Adipocyte (in vitro differentiated cells): ENCODE measurements around the gene SLC24A3.

Experiments
- DNase-seq: peaks from one replicate; pipeline ENCODE4 v3.0.0-alpha.2; 2015; ENCODE audit warnings: low read depth
- H3K27me3 ChIP-seq: replicated peaks from 2 replicates; pipeline ENCODE4 v1.7.0; 2013; ENCODE audit warnings: mild to moderate bottlenecking, low read length, moderate library complexity; ENCODE audit not compliant: control insufficient read depth, insufficient read depth
- H3K36me3 ChIP-seq: 2 replicates; pipeline ENCODE4 v1.7.0; 2013; ENCODE audit warnings: low read length, mild to moderate bottlenecking, moderate library complexity; ENCODE audit not compliant: control insufficient read depth, insufficient read depth, severe bottlenecking
- H3K4me1 ChIP-seq: 2 replicates; pipeline ENCODE4 v1.7.0; 2013; ENCODE audit warnings: mild to moderate bottlenecking, low read length, moderate library complexity; ENCODE audit not compliant: control insufficient read depth, insufficient read depth
- H3K4me3 ChIP-seq: 2 replicates; pipeline ENCODE4 v1.7.0; 2013; ENCODE audit warnings: mild to moderate bottlenecking, low read length, moderate library complexity
- H3K9ac ChIP-seq: 2 replicates; pipeline ENCODE4 v1.7.0; 2013; ENCODE audit warnings: mild to moderate bottlenecking, low read length, moderate library complexity
- H3K9me3 ChIP-seq: 2 replicates; pipeline ENCODE4 v1.7.0; 2013; ENCODE audit warnings: mild to moderate bottlenecking, low read length, moderate library complexity; ENCODE audit not compliant: control insufficient read depth

Gene SLC24A3

DNA sequence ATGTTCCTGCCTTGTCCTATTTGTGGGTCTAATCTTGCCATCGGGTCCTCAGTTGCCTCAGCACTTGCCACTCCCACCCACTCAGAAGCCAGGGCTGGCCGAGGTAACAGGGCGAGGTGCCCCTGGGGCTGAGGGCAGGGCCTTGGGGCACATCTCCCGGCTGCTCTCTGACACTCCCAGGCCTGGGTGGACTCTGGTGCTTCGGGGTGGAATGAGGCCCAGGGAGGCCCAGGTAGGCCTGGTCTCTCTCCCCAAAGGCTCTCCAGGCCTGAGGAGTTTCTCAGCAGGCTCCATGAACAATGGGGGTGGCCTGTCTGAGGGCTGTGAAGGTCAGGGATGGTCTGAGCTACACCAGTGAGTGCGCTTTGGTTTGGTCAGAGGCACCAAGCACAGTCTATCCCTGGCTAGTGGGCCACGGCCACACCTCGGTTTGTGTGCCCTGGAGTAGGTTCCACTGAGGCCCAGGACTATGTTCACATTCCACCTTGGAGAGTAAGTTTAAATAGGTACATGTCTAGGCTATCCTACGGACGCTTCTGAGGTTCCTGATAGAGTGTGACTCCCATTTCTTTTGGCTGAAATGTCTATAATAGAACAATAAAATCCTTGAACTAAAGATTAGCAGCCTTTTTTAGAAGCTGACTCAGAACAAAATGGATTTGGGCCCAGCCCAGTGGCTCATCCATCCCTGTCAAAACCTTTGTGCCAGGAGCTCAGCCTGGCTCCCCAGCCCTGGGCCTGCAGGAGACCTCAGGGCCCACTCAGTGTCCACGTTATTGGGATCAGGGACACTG lies 78.8 kb downstream of the SLC24A3 start:
- DNase-seq = no peak
- Histone ChIP-seq H3K4me3 (no peak overlapping the region), H3K9ac (no peak overlapping the region), H3K9me3 (no peaks in the 10 kb centered on the region), H3K4me1 (no peaks in the 10 kb centered on the region), H3K27me3 (no peaks in the 10 kb centered on the region), H3K36me3 (no peaks in the 10 kb centered on the region)

DNA sequence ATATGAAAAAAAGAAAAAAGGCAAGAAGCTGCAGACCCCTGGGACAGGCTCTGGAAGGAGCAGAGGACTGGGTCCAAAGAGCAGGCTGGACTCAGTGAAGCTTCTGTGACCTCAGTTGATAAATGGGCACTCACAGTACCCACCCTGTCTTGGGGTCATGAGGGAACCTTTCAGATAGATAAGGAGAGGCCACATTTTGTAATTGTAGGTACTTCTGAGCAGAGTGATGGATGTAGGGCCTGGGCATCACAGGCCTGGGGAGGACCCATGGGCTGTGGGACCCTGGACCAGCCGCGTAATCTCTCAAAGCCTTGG lies 79.3 kb downstream of the SLC24A3 start:
- H3K9ac ChIP-seq = no peak overlapping the region
- H3K36me3 ChIP-seq = no peaks in the 10 kb centered on the region
- DNase-seq = no peak
- H3K9me3 ChIP-seq = no peaks in the 10 kb centered on the region
- no peaks in the 10 kb centered on the region for H3K4me1 ChIP-seq
- no peaks in the 10 kb centered on the region for H3K27me3 ChIP-seq
- no peak overlapping the region for H3K4me3 ChIP-seq

DNA sequence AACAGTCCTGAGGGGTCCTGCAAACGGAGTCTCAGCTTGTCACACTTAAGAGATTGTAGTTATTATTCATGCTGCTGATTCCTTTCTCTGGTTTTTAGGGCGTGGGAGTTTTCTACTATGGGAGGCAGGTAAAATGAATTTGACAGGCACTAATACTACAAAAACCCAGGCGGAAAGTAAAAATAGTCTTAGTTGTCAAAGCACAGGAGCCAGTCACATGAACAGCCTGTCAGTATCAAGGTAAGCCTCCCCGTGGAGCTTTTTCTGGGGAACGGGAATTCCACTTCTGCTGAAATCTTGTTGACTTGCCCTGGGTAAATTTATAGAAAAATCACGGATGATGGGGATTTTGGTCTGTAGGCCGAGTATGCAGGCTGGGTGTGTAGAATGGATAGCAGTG lies 79.8 kb downstream of the SLC24A3 start:
- no peak for DNase-seq

DNA sequence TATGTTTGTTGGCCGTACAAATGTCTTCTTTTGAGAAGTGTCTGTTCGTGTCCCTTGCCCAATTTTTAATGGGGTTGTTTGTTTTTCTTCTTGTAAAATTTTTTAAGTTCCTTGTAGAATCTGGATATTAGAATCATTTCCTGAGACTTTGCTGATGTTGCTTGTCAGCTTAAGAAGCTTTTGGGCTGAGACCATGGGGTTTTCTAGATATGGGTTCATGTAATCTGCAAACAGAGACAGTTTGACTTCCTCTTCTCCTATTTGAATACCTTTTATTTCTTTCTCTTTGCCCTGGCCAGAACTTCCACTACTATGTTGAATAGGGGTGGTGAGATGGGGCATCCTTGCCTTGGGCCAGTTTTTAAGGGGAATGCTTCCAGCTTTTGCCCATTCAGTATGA lies 82.6 kb downstream of the SLC24A3 start:
- H3K36me3 ChIP-seq = no peaks in the 10 kb centered on the region
- no peak overlapping the region for H3K4me3 ChIP-seq
- no peak overlapping the region for H3K9ac ChIP-seq
- H3K27me3 ChIP-seq = peaks cover 8% of the 10 kb centered on the region
- no peak for DNase-seq
- H3K4me1 ChIP-seq = no peaks in the 10 kb centered on the region
- H3K9me3 ChIP-seq = peaks cover under 1% of the 10 kb centered on the region

More for the DNA sequence above, 79.8 kb downstream of the SLC24A3 start:
- Histone ChIP-seq H3K27me3 (no peaks in the 10 kb centered on the region), H3K9ac (no peak overlapping the region), H3K9me3 (no peaks in the 10 kb centered on the region), H3K36me3 (no peaks in the 10 kb centered on the region), H3K4me1 (no peaks in the 10 kb centered on the region), H3K4me3 (no peak overlapping the region)

DNA sequence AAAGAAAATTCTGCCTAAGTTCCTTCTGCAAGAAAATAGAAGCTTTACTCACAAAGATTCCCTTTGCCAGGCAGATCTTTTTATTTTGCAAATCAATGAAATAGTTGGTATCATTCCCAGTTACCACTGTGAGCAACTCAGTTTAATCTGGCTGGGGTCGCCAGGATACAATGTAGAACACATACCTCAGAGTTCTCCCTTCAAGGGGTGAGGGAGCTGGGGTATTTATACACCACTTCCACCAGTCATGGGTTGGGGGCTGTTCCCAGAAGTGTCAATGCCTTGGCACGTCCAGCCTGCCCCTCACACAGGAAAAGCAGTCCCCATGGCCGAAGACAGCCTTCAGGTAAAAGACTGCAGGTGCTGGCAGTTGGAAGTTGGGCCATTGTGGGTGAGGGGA lies 86.2 kb downstream of the SLC24A3 start:
- Histone ChIP-seq H3K9me3 (peaks cover 4% of the 10 kb centered on the region), H3K9ac (no peak overlapping the region), H3K4me1 (no peaks in the 10 kb centered on the region), H3K27me3 (peaks cover 8% of the 10 kb centered on the region), H3K4me3 (no peak overlapping the region), H3K36me3 (no peaks in the 10 kb centered on the region)
- no peak for DNase-seq

DNA sequence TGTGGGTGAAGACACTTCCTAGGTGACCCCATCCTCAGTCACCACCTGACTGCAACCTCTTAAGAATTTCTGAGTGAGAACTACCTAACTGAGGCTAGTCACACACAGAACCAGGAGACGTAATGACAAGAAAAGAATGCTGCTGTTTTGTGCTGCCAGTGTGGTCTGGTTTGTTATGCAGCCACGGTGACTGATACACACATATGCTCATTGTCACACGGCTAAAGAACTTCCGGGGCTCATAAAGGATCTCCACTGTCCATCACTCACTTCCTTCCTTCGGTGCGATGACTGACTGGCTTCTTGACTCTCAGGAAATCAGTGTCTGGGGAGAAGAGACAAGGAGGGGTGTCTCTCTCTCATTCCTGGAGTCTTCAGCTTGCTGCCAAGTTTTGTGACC lies 88.0 kb downstream of the SLC24A3 start:
- no peak overlapping the region for H3K4me3 ChIP-seq
- H3K4me1 ChIP-seq = no peaks in the 10 kb centered on the region
- no peaks in the 10 kb centered on the region for H3K36me3 ChIP-seq
- H3K27me3 ChIP-seq = peaks cover 8% of the 10 kb centered on the region
- no peak for DNase-seq
- H3K9ac ChIP-seq = no peak overlapping the region
- peaks cover 4% of the 10 kb centered on the region for H3K9me3 ChIP-seq

DNA sequence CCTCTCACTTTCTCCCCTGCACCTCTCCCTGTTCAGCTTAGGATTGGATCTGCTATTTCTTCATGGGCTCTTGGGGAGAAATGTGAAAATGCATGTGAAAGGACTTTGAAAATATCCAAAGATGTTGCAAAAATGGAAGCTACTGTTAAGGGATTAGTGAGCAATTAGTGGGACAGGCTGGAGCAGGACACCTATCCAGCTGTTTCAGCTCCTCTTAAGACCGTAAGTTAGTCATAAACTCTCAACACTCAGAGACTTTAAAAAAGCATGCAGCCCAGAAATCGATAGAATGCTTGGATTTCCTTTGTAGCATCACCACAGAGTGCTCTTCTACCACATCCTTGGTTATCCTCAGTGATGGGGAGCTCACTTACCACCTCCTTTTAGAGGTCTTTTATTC lies 88.7 kb downstream of the SLC24A3 start:
- no peak overlapping the region for H3K9ac ChIP-seq
- DNase-seq = no peak
- no peaks in the 10 kb centered on the region for H3K4me1 ChIP-seq
- H3K4me3 ChIP-seq = no peak overlapping the region
- no peaks in the 10 kb centered on the region for H3K36me3 ChIP-seq
- H3K27me3 ChIP-seq = peaks cover 8% of the 10 kb centered on the region
- peaks cover 4% of the 10 kb centered on the region for H3K9me3 ChIP-seq

DNA sequence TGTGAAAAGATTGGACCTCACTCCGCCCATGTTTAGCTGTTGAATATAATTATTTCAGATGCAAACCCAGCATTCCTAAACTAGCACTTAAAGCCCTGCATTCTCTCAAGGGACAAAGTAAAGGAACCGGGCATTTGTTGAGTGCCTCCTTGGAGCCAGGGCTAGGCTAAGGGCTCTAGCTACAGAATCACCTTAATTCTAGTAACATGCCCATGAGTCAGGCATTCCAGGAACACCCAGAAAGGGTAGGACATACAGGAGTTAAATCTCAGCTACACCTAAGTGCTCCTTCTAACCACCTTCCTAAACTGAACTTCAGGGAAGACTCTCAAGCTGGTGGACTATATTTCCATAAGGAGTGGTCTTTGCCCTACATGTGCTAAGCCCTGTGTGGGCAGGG lies 89.4 kb downstream of the SLC24A3 start:
- no peak overlapping the region for H3K4me3 ChIP-seq
- no peaks in the 10 kb centered on the region for H3K36me3 ChIP-seq
- H3K27me3 ChIP-seq = peaks cover 8% of the 10 kb centered on the region
- no peak overlapping the region for H3K9ac ChIP-seq
- H3K4me1 ChIP-seq = no peaks in the 10 kb centered on the region
- H3K9me3 ChIP-seq = peaks cover 4% of the 10 kb centered on the region
- DNase-seq = no peak

DNA sequence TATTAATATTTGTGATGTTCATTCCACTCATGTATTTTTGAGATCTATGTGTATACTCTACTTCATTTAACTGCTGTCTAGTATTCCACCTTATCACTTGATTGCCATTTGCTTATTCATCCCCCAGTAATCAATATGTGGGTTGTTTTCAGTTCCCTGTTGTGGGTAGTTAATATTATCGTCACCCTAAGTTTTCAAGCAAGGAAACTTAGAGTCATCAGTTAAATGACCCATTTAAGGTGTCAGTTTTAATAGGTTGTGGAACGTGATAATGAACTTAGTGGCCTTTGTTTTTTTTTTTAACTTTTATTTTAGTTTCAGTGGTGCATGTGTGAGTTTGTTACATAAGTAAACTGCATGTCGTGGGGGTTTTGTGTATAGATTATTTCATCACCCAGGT lies 90.3 kb downstream of the SLC24A3 start:
- DNase-seq = no peak
- H3K36me3 ChIP-seq = no peaks in the 10 kb centered on the region

DNA sequence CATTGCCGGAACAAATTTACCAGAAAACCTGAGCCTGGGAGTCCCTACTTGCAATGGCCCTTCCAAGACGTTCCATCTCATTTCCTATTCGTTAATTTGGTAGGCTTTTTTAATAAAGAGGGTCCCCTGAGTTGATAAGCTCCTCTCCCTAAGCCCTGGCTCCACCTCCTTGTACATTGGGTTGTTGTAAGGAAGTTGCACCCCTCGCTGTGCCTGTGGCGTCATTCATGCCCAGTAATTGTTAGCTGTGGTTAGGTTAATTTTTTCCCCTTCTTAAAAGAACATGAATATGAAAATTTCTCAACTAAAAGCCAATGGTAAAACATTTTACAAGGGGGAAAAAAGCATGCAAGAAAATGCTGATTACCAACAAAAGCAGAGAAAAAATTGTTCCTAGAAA lies 91.9 kb downstream of the SLC24A3 start:
- DNase-seq = no peak
- Histone ChIP-seq H3K4me3 (no peak overlapping the region), H3K9ac (no peak overlapping the region), H3K4me1 (no peaks in the 10 kb centered on the region), H3K36me3 (no peaks in the 10 kb centered on the region), H3K27me3 (peaks cover 3% of the 10 kb centered on the region), H3K9me3 (peaks cover 4% of the 10 kb centered on the region)

More for the DNA sequence above, 90.3 kb downstream of the SLC24A3 start:
- Histone ChIP-seq H3K27me3 (peaks cover 5% of the 10 kb centered on the region), H3K9me3 (peaks cover 4% of the 10 kb centered on the region), H3K9ac (no peak overlapping the region), H3K4me3 (no peak overlapping the region), H3K4me1 (no peaks in the 10 kb centered on the region)

DNA sequence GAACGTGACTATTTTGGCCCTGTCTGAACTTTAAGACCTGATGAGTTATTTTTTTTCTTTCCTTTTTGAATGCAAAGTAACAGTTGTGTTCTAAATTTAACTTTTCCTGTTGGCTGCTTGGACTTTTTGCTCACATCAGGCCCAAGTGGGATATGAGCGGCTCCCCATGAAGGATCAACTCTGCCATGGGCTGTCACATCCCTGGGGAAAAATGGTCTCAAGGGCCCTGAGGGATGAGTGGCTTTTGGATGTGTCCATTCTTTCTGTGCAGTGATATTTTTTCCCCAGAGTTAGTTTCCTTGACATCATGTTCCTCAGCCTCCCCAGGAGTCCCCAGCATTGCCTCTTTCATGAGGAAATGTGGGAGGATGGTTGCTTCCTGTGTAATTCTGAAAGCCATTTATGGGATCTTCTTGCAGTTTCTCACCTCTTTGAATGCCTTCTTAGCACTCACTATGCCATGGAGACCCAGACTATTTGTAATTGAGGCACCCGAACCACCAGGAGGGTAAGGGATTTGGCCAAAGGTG lies 92.5 kb downstream of the SLC24A3 start:
- Histone ChIP-seq H3K9ac (no peak overlapping the region), H3K4me1 (no peaks in the 10 kb centered on the region), H3K9me3 (peaks cover 4% of the 10 kb centered on the region), H3K4me3 (no peak overlapping the region), H3K36me3 (no peaks in the 10 kb centered on the region), H3K27me3 (peaks cover 8% of the 10 kb centered on the region)
- DNase-seq = no peak

DNA sequence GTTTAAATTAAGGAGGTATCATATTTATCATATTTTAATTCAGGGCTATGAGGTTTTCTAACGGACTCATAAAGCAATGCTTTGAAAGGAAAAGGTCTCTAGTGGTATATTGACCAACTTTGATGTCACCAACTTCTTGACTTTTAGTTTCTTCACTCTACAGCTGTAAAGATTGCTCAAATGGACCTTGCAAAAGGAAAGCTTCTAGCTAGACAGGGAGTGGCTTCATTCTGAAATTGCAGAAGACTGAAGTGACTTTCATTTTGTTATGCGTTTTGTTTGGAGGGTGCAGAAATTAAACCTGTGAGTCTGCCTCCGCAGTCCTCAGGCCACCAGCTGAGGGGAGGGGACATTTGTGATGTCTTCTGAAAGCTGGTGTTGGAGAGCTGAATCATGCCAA lies 95.7 kb downstream of the SLC24A3 start:
- Histone ChIP-seq H3K4me1 (no peaks in the 10 kb centered on the region), H3K27me3 (peaks cover 9% of the 10 kb centered on the region), H3K36me3 (no peaks in the 10 kb centered on the region), H3K4me3 (no peak overlapping the region), H3K9ac (no peak overlapping the region), H3K9me3 (no peaks in the 10 kb centered on the region)
- DNase-seq = no peak
